ENCODE measurements around the gene UNK.
A peak's percentile ranks its signal among the peaks of the same experiment; 100 is the strongest.

DNA sequence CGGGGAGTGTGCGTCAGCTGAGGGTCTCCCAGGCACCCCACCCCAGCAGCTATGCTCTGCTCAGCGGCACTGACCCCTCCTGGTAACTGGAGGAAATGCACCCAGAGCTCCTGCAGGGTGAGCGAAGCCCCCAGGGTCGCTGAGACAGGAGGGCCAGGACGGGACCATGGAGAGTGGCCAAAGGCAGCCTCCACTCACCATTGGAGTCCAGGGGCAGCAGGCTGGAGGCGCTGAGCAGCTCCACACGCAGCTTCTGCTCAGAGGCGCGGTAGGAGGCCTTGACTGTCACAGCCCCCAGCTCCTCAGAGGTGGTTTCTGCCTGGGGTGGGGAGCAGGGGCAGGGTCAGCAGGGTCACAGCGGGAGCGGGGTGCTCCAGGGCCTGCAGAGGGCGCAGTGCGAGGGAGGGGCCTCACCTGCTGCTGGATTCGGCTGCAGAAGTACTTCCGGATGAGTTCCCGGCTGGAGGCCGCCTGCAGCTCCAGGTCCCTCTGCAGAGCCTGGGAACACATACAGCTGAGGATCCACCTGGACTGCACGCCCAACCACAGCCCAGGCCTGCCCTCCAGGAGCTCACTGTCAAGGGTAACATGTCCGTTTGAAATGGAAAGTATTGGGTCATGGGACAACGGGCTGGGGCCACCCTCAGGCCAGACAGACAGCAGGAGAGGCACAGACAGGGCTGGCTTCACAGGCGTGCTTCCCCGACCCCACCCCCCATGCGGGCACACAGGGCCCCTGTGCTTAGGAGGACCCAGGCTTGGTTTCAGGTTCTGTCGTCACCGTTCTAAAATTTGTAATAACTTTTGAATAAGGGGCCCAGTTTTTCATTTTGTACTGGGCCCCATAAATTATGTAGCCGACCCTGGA is 45.8 kb downstream of the UNK start:
- TF ChIP-seq, protein P1, sequence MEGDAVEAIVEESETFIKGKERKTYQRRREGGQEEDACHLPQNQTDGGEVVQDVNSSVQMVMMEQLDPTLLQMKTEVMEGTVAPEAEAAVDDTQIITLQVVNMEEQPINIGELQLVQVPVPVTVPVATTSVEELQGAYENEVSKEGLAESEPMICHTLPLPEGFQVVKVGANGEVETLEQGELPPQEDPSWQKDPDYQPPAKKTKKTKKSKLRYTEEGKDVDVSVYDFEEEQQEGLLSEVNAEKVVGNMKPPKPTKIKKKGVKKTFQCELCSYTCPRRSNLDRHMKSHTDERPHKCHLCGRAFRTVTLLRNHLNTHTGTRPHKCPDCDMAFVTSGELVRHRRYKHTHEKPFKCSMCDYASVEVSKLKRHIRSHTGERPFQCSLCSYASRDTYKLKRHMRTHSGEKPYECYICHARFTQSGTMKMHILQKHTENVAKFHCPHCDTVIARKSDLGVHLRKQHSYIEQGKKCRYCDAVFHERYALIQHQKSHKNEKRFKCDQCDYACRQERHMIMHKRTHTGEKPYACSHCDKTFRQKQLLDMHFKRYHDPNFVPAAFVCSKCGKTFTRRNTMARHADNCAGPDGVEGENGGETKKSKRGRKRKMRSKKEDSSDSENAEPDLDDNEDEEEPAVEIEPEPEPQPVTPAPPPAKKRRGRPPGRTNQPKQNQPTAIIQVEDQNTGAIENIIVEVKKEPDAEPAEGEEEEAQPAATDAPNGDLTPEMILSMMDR (IDR thresholded peaks at IDR 0.05; ENCODE audit: poor library complexity) = peak; percentile 42
- no peak for TF ChIP-seq EZH2phosphoT487 (IDR thresholded peaks at IDR 0.05; ENCODE audit: low read depth, severe bottlenecking, unreplicated experiment)
- TF ChIP-seq EZH2 (IDR thresholded peaks at IDR 0.05; ENCODE audit: borderline replicate concordance) = no peak
